Measurements from ENCODE around the gene CRIP2.

DNA sequence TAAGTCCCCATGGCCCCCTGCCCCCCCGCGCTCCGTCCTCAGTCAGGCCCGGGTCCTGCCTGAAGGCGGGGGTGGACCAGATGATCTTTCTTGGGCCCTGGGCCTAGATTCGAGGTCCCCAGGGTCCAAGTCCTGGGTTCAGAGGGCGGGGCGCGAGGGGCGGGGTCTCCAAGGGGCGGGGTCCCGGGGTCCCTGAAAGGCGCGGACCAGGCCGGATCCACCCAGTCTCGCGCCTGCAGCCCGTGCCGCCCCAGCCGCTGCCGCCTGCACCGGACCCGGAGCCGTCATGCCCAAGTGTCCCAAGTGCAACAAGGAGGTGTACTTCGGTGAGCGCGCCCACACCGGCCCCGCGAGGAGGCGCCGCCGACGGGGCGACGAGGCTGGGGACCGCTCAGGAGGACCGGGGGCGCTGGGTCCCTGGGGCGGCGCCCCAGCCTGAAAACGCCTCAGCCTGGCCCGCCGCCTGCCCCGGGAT lies 12.4 kb downstream of the CRIP2 start:
- TF ChIP-seq, protein P1, sequence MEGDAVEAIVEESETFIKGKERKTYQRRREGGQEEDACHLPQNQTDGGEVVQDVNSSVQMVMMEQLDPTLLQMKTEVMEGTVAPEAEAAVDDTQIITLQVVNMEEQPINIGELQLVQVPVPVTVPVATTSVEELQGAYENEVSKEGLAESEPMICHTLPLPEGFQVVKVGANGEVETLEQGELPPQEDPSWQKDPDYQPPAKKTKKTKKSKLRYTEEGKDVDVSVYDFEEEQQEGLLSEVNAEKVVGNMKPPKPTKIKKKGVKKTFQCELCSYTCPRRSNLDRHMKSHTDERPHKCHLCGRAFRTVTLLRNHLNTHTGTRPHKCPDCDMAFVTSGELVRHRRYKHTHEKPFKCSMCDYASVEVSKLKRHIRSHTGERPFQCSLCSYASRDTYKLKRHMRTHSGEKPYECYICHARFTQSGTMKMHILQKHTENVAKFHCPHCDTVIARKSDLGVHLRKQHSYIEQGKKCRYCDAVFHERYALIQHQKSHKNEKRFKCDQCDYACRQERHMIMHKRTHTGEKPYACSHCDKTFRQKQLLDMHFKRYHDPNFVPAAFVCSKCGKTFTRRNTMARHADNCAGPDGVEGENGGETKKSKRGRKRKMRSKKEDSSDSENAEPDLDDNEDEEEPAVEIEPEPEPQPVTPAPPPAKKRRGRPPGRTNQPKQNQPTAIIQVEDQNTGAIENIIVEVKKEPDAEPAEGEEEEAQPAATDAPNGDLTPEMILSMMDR (IDR thresholded peaks at IDR 0.05; ENCODE audit: low read length), result no peak
- TF ChIP-seq EZH2 (IDR thresholded peaks at IDR 0.05; ENCODE audit: borderline replicate concordance, low read length), result no peak
